SH-SY5Y (cell line): ENCODE measurements around the gene WSB1.

Experiments used
- GATA2 ChIP-seq: IDR thresholded peaks from 2 replicates; pipeline ENCODE4 v1.6.1; 2011; ENCODE audit warnings: mild to moderate bottlenecking, low read depth, low read length
- GATA3 ChIP-seq: IDR thresholded peaks from 2 replicates; pipeline ENCODE4 v1.6.1; 2011; ENCODE audit warnings: low read depth, mild to moderate bottlenecking, low read length, moderate library complexity

WSB1 gene

DNA sequence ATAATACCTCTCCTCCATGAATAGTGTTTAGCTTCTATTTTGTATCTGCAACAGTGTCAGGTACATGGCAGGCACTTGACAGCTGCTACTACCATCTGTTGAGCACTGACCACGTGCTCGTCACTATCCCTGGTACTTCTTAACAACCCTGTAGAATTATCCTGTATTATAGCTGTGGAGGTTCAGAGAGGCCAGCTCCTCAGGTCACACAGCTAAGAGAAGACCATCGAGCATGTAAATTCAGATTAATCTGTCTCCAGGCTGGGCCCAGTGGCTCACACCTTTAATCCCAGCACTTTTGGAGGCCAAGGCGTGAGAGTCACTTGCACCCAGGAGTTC lies 26.3 kb downstream of the WSB1 start:
- no peak for TF ChIP-seq GATA2
- no peak for TF ChIP-seq GATA3

- TF ChIP-seq GATA3 (no peak), GATA2 (no peak)
These were observed 27.5 kb downstream of the WSB1 start for GRCh38 chr17:27321372-27321771.

GRCh38 chr17:27322026-27322425 lies 28.1 kb downstream of the WSB1 start:
- TF ChIP-seq GATA3 (no peak), GATA2 (no peak)

DNA sequence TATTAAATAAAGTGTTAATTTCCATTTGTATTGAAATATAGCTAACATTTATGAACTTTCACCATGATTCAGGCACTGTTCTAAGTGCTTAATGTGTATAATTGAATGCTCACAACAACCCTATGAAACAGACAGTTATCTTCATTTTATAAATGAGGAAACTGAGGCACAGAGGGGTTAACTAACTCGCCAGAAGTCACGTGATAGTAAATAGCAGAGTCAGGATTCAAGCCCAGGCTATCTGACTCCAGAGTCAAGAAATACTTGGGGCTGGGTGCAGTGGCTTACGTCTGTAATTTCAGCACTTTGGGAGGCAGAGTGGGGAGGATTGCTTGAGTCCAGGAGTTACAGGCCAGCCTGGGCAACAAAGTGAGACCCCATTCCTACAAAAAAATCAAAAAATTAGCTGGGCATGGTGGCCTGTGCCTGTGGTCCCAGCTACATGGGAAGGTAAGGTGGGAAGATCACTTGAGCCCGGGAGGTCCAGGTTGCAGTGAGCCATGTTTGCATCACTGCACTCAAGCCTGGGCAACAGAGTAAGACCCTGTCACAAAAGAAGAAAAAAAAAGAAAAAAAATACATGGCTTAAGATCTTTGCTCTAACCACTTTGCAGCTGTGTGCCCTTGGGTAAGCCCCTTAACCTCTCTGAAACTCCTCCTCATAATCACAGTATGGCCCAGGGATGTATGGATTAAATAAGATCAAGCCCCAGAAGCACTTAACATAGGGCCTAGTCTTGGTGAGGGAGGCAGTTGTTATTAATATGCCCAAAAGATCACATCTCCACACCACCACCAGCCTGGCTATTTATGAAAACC lies 29.0 kb downstream of the WSB1 start:
- no peak for TF ChIP-seq GATA3
- TF ChIP-seq GATA2, result no peak

DNA sequence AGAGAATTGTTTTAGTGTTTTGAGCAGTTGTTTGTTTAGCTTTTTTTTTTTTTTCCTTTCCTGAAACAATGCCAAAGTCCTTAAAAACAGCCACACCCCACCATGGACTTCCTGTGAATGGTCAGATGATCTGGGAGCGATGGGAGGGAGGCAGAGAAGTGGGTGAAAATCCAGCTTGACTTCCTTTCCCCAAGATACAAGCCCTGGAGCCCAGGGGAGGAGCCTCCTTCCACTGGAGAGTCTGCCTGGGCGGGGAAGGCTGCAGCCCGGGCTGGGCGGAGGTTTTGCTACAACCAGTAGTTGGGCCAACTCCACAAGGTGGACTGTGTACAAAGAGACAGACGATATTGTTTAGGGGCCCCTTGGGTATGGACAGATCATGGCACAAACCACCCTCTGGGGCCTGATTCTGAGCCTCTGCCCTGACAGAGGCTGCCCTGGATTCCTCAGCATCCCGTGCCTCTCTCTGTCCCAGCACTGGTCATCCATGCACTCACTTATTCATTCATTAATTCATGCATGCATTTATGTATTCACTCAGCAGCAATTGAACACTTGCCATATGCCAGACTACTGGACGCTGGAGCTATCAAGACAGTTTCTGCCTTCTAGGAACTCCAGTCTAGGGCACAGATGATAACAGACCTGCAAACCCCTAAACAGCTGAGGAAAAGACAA lies 29.8 kb downstream of the WSB1 start:
- TF ChIP-seq GATA2 (no peak), GATA3 (no peak)

- TF ChIP-seq GATA2, result no peak
- TF ChIP-seq GATA3, result no peak
These were observed 30.9 kb downstream of the WSB1 start for GRCh38 chr17:27324771-27325339.

- TF ChIP-seq GATA3 (no peak), GATA2 (no peak)
These were observed 32.1 kb downstream of the WSB1 start for GRCh38 chr17:27326051-27326450.

- TF ChIP-seq GATA3, result no peak
- TF ChIP-seq GATA2, result no peak
These were observed 32.7 kb downstream of the WSB1 start for GRCh38 chr17:27326585-27326984.

DNA sequence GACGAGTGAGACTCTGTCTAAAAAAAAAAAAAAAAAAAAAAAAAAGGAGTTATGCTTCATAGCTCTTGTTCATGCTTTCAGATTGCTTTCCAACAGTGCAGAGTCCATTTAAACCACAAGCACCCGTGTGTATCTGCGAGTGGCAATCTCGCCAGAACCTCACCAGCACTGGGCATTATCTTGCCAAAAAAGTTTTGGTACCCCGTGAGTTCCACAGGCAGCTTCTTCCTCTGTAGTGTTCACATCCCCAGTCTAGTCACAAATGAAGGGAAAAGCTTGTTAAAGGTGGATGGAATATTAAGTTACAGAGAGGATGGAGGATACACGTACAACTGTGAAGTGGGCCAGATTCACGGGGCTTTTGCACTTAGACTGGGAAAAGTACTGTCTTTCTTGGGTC lies 33.5 kb downstream of the WSB1 start:
- no peak for TF ChIP-seq GATA3
- TF ChIP-seq GATA2, result no peak

- TF ChIP-seq GATA2 (no peak), GATA3 (no peak)
These were observed 34.0 kb downstream of the WSB1 start for GRCh38 chr17:27327871-27328270.

DNA sequence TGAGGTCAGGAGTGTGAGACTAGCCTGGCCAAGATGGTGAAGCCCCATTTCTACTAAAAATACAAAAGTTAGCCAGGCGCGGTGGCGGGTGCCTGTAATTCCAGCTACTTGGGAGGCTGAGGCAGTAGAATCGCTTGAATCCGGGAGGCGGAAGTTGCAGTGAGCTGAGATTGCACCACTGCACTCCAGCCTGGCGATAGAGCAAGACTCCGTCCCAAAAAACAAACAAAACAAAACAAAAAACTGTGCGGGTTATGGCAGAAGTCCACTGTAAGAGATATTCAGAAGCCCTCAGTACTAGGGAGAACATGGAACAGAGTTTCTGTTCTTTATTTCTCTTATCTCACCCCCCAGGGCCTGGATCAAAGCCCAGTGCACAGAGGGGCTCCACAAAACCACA lies 34.8 kb downstream of the WSB1 start:
- TF ChIP-seq GATA2, result peak; percentile 56; the same call in 1 of the 2 replicates

- TF ChIP-seq GATA3 (no peak), GATA2 (peak; percentile 20; the same call in 1 of the 2 replicates)
These were observed 35.4 kb downstream of the WSB1 start for GRCh38 chr17:27329146-27329805.

- TF ChIP-seq GATA2 (no peak), GATA3 (no peak)
These were observed 38.1 kb downstream of the WSB1 start for GRCh38 chr17:27332047-27332393.
